Esophagus squamous epithelium (tissue), 4 donors: ENCODE results near the gene GABARAPL2.

Experiments used
- POLR2A ChIP-seq, 4 donors: fragments of 450-650 bp; IDR thresholded peaks; one replicate each; pipeline ENCODE4 v1.6.1; 2017; ENCODE audit warnings: antibody characterized with exemption in 4 of 4, mild to moderate bottlenecking in 4 of 4, moderate library complexity in 3 of 4
- TF ChIP-seq, protein P1 (sequence below), 6 experiments: fragments of 450-650 bp in 4 of 6; fragments of 200-600 bp in 2 of 6; sonication (generic) in 2 of 6; IDR thresholded peaks; one replicate each; pipeline ENCODE4 v1.5.1; 2016 to 2019; ENCODE audit warnings: antibody characterized with exemption in 6 of 6, mild to moderate bottlenecking in 4 of 6, moderate library complexity in 4 of 6

GRCh38 chr16:75541236-75541635, 24.9 kb upstream of the GABARAPL2 start:
- TF ChIP-seq, protein P1, sequence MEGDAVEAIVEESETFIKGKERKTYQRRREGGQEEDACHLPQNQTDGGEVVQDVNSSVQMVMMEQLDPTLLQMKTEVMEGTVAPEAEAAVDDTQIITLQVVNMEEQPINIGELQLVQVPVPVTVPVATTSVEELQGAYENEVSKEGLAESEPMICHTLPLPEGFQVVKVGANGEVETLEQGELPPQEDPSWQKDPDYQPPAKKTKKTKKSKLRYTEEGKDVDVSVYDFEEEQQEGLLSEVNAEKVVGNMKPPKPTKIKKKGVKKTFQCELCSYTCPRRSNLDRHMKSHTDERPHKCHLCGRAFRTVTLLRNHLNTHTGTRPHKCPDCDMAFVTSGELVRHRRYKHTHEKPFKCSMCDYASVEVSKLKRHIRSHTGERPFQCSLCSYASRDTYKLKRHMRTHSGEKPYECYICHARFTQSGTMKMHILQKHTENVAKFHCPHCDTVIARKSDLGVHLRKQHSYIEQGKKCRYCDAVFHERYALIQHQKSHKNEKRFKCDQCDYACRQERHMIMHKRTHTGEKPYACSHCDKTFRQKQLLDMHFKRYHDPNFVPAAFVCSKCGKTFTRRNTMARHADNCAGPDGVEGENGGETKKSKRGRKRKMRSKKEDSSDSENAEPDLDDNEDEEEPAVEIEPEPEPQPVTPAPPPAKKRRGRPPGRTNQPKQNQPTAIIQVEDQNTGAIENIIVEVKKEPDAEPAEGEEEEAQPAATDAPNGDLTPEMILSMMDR (IDR thresholded peaks at IDR 0.05) = no peak
- TF ChIP-seq POLR2A (IDR thresholded peaks at IDR 0.05) = no peak
